NCI-H2196 treated with DMSO at 0.1 percent for 48 hours (cell line): ENCODE results near the gene PDE2A.

Source experiments
- DNase-seq: peaks from one replicate; lab custom pipeline; 2025; ENCODE audit not compliant: unreplicated experiment; lab: John Stamatoyannopoulos, UW

The PDE2A gene

GRCh38 chr11:72616655-72617054 is 57.6 kb downstream of the PDE2A start:
- DNase-seq: no peak

- DNase-seq: no peak
Observed at GRCh38 chr11:72615329-72615728, 58.9 kb downstream of the PDE2A start.

GRCh38 chr11:72614381-72614780 is 59.8 kb downstream of the PDE2A start:
- DNase-seq: no peak

GRCh38 chr11:72613977-72614376 is 60.2 kb downstream of the PDE2A start:
- DNase-seq: no peak

- no peak for DNase-seq
Observed at GRCh38 chr11:72613450-72613849, 60.8 kb downstream of the PDE2A start.

- DNase-seq: no peak
Observed at GRCh38 chr11:72609476-72609875, 64.7 kb downstream of the PDE2A start.

- DNase-seq: no peak
Observed at GRCh38 chr11:72609045-72609444, 65.2 kb downstream of the PDE2A start.

GRCh38 chr11:72607496-72607895 is 66.7 kb downstream of the PDE2A start:
- no peak for DNase-seq

GRCh38 chr11:72606748-72607468 is 67.3 kb downstream of the PDE2A start:
- no peak for DNase-seq

- DNase-seq: no peak
Observed at GRCh38 chr11:72605973-72606747, 68.1 kb downstream of the PDE2A start.

GRCh38 chr11:72604256-72604655 is 70.0 kb downstream of the PDE2A start:
- no peak for DNase-seq

- DNase-seq: peak; percentile 8
Observed at GRCh38 chr11:72602250-72602904, 71.8 kb downstream of the PDE2A start.

GRCh38 chr11:72600557-72600956 is 73.7 kb downstream of the PDE2A start:
- no peak for DNase-seq

GRCh38 chr11:72599325-72600117 is 74.7 kb downstream of the PDE2A start:
- DNase-seq: no peak

- DNase-seq: no peak
Observed at GRCh38 chr11:72598906-72599305, 75.3 kb downstream of the PDE2A start.

- no peak for DNase-seq
Observed at GRCh38 chr11:72598466-72598865, 75.8 kb downstream of the PDE2A start.

- no peak for DNase-seq
Observed at GRCh38 chr11:72597721-72598120, 76.5 kb downstream of the PDE2A start.

GRCh38 chr11:72595292-72595684 is 78.9 kb downstream of the PDE2A start:
- no peak for DNase-seq

GRCh38 chr11:72594493-72595291 is 79.5 kb downstream of the PDE2A start:
- DNase-seq: no peak

GRCh38 chr11:72592698-72593495 is 81.3 kb downstream of the PDE2A start:
- no peak for DNase-seq
